Stimulated activated CD8-positive, alpha-beta memory T cell treated with anti-CD3 and anti-CD28 coated beads, Interleukin-12 subunit alpha, Interleukin-12 subunit beta, amount 100 ng/mL, for 24 hours (primary cell): ENCODE data around the gene KRT33A.
"Not testable (repeated sequence)": the region's sequence is repeated elsewhere in the genome, so short reads cannot be mapped to it uniquely, and the experiment has no call there.

ENCODE experiments used
- DNase-seq: peaks from one replicate; pipeline ENCODE4 v3.0.0-alpha.2; 2020; ENCODE audit errors: extremely low read depth

The KRT33A gene

DNA sequence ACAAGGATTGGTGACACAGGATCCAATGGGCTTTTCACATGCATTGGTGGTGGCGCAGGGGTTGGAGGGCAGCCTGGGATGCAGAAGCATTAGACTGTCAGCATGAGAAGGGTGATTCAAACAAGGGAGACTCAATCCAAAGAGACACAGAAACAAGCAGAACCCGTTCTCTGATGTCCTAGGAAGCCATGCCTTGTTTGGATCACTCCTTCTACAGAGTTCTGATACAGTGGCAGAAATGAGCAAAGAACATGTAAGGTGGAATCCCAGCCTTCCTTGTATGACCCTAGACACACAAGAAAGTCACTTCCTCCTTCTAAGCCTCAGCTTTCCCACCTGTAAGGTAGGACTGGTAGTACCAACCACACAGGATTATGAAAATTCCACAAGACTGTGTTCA is 13.3 kb upstream of the KRT33A start:
- DNase-seq = no peak

DNA sequence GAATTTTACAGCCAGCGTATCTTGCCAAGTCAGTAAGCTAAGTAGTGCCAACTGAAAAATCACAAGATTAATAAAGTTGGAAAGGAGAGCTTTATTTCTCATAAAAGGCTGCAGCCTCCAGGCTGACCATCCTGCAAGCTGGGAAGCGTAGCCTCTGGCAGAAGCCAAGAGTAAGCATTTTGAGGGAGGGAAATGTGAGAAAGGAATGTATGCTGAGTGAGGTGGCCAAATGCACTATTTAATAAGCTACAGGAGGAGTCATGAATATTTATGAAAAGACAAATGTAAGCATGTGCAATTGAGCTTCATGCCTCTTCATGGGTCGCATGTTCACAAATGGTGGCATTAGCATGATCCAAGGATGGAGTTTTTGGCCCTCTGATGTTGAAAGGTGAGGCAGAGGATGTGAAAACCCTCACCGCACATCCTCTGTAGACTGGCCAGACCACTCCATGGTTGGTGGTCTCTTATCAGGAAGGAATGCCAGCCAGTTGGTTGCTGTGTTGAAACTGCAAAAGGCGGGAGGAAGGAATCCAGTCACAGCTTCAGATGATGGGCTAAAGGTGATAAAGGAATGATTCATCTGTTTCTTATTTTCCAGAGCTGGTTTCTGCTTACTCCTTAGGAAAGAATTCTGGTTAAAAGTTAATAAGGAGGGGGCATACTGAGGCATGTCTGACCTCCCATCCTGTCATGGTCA is 9.8 kb upstream of the KRT33A start:
- DNase-seq = no peak

DNA sequence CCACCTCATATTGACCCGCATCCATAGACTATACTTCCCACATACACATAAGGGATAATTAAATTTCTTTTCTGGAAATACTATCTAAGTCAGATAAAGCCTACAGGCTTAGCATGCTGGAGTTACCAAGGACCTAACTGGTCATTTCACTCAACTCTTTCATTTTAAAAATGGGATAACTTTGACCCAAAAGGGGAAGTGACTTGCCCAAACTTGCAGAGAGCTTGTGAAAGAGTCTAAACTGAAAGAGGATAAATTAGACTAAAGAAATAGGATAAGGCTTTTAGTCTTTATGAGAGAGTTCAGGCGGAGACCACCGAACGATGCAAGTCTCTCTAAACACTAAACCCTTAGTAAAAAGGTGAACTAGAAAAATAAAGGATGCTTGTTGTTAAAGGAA is 3.9 kb upstream of the KRT33A start:
- no peak for DNase-seq

DNA sequence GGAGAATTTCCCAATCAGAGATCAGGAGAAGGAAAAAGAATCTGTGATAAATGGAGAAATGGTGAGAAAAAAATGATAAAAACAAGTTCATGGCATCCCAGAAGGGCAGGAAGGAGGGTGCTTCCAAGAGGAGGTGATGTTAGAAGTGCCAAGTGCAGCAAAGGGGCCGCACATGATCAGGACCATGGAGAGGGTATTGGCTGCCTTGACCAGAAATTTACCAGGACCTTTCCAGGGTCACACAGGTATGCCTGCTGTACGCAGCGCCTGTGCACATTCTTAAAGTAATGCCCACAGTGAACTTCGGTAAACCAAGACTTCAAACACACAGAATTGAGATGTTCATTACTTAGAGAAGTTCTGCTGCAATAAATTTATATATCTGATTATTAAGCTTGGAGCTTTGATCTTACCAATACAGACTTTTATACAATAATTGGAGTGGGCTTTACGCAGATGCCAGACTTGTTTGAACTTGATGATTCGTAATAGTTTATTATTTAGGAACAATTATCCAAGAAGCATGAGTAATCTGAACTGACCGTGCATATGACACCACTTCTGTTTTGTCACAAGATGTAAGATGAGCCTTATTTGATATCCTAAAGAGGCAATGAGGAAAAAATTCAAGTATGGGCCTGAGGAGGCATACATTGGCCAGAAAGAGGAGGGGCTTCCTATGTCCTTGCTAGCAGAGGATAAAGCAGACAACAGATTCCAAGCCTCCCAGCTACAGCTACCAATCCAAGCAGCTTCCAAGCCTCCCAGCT is 2.2 kb upstream of the KRT33A start:
- no peak for DNase-seq

DNA sequence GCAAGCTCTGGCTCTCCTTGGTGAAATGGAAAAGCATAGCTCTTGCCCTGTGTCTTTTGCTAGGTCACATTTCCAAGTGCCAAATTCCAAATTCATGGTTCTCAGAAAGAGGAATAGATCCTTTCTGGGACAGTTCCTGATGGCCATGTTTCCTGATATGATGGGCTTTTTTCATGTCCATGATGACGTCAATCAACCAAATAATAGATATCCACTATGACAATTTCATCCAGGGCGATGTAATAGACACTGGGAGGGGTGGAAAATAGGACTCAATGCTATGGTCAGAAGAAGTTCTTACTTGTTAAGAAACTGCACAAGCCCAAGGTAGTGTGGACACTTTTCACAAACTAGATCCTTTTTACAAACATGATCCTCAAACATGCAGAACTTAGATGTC is 549 bp upstream of the KRT33A start:
- no peak for DNase-seq

DNA sequence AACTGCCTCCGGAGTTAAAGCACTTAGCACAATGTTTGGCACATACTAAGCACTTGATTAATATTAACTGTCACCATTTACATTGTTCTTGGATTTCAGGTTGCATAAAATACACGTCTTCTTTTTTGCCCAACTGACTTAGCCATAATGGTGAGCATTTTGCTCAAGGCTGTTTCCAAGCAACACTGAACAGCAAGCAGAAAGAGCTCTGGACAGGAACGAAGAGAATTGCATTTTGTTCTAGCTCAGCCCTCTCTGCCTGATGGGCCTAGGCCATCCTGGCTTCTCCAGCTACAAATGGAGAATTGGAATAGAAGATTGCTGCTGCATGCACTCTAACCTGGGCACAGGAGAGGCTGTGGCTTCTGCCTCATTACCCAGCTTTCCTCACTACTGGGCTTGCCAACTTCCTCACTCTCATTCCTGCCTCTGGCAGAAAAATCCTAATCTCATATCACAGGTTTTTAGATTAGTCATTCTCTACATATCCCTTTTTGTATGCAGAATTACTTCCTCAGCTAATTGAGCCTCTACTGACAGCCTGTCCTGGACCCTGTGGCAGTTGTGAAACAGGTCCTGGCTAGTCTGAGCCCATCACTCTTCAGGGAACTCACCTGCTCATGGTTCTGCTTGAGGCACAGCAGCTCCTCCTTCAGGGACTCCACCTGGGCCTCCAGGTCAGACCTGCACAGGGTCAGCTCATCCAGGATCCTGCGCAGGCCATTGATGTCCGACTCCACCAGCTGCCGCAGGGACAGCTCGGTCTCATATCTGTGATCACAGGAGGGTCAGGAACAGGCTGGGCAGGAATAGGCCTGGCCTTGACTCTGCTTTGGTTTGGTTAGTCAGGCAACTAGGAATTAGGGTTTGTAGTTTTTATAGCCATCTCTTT is 2.5 kb downstream of the KRT33A start:
- DNase-seq = no peak

DNA sequence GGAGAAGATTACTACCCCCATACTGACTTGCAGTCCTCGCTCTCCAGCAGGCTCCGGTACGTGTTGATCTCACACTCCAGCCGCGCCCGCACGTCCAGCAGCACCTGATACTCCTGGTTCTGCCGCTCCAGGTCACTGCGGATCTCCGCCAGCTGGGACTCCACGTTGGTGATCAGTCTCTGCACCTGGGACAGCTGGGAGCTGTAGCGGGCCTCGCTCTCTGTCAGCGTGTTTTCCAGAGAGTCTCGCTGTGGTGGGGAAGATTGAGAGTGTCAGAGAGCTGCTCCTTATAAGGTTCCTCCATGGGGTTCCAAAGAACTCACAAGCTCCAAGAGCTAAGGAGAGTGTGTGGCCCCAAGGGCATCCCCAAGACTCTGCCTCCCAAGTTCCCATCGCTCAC is 4.2 kb downstream of the KRT33A start:
- not testable (repeated sequence) for DNase-seq

DNA sequence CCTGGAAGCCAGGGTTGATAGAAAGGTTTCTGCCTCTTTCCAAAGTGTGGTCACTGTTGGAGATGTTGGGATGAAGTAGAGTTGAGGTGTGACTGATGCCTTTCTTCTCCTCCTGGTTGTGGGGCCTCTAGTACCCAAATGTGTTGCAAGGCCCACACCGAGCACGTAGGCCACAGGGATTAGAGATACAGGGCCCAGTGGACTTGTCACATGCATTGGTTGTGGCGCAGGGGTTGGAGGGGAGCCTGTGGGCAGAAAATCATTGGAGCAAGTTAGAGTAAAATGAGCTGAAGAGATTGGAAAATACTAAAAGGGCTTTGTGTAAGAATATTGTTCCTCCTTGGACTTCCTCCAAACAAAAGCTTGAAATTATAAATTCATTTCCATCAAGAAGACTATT is 4.6 kb downstream of the KRT33A start:
- no peak for DNase-seq

DNA sequence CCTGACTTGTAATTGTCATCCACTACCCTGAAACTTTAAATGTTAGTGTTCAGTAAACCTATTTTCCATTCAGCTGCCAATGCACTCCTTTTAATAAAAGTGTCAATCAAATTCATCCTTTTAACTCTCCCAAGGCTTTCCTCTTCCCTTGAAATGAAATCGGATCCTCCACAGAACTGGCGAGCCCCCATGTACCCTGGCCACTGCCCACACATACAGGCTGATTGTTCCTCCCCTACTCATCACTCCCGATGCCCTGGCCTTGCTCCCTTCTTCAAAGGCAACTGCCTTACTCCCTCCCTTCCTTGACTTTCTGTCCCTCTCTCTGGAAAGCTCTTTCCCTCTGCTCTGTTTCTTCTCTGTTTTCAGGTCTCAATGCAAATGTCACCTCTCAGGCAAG is 7.6 kb downstream of the KRT33A start:
- DNase-seq = no peak

DNA sequence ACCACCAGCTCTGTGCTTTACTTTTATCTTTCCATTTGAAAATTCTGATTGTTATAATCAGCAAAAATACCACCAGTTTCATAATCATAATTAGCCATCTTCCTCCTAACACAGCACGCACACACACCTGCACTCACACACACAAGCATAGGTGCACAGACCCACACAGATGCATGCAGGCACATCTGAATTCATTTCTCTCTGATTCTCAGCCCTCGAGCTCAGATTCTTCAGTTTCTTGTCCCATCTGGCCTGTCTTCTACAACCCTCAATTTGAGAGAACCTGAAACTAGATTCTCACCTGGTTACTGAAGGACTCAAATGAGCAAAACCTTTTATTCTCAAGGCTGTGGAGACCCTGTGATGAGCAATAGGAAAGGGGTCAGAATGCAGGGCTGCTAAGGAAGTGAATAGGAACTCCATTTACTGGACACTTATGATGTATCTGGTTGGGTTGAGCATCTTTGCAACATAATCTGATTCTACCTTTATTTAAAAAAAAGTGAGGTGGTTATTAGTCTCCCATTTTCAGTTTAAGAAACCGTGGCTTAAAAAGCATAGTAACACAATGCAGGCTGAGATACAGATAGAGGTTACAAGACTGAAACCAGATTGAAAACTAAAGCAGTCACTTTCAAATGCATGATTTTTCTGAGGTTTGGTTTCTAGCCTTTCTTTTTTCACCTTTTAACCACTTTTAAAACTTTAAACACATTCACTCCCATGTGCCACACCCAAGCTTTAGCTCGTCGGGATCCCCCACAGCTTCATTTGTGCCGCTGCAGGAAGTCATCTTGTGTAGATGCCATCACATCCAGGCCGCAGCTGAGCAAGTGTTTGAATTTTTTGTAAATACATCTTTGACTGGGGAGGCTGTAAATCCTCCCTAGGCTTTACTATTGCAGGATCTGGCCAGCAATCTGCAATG is 9.4 kb downstream of the KRT33A start:
- DNase-seq = no peak

DNA sequence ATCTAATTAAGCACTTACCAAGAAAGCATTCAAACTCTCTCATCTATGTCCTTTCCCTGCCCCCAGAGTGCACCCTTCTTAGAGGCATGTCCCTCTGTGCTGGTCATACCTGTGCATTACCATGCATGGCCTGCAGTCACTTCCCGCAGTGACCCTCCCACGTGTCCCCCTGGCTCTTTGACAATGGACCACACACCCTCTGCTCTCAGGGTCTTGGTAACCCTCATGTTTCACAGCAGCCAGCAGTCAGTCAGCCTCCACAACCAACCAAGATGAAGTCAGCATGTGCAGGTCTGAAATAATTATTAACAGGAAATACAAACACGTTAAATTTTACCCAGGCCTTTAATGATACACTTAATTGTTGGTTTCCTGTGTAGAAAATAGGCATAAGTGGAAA is 10.1 kb downstream of the KRT33A start:
- no peak for DNase-seq

DNA sequence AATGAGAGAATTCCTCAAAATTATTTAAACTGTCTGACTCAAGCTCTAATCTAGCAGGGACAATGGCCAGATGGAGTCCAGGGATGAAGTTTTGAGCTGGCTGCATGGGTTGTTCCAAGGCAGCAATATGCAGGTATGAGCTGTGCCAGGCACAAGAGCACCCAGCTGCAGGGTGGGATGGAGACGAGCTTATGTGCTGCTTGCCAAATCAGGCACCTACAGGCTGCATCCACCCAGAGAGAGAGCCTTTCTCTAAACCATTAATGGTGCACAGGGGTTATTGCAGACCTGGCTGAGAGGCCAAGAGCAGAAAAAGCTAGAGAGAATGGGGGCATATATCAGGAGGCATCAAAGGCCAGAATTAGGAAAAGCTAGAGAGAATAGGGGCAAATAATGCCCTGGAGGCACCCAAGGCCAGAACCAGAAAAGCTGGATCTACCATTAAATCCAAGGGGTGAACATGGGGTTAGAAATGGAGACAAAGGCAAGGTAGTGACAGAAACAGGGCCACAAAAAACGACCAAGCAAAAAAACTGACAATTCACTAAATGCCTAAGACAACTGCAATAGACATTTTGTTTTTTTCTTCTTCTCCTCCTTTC is 11.0 kb downstream of the KRT33A start:
- no peak for DNase-seq

DNA sequence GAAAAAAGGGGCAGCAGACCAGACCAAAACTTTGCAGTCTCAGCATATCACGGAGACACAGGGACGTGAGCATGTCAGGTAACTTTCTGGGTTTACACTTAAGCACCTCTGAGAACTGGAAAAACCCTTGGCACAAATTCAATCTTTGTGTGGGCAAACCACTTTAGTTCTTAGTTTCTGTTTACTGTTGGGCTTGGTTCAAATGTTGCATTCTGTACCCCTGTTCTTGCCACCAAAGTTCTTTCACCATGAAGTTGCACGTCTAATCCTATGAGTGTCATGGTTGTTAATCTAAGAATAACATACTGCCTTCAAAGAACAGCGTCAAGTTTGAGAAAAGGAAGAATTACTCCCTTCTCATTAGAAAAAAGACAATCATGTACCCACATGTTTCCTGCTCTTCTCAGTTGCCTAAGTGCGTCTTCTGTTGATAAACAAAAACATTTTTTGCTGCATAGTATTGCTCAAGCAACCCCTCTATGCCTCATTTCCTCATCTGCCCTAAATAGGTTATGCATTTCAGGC is 11.6 kb downstream of the KRT33A start:
- DNase-seq = no peak

DNA sequence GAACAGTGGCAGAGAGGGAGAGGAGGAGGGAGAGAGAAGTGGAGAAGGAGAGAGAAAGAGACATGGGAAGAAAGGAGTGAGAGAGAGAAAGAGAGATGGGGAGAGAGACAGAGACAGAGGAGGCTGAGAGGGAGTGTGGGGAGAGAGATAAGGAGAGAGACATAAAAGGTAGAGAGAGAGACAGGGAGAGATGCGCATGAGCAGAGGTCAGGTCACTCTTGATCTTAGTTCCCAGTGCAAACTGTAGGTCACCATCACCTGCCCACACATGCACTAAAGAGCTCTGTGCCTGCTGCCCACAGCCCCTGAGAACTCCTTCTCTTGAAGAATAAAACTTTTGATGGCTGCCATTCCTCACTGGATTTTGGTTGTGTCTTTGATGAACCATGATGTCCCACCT is 14.9 kb downstream of the KRT33A start:
- DNase-seq = no peak

DNA sequence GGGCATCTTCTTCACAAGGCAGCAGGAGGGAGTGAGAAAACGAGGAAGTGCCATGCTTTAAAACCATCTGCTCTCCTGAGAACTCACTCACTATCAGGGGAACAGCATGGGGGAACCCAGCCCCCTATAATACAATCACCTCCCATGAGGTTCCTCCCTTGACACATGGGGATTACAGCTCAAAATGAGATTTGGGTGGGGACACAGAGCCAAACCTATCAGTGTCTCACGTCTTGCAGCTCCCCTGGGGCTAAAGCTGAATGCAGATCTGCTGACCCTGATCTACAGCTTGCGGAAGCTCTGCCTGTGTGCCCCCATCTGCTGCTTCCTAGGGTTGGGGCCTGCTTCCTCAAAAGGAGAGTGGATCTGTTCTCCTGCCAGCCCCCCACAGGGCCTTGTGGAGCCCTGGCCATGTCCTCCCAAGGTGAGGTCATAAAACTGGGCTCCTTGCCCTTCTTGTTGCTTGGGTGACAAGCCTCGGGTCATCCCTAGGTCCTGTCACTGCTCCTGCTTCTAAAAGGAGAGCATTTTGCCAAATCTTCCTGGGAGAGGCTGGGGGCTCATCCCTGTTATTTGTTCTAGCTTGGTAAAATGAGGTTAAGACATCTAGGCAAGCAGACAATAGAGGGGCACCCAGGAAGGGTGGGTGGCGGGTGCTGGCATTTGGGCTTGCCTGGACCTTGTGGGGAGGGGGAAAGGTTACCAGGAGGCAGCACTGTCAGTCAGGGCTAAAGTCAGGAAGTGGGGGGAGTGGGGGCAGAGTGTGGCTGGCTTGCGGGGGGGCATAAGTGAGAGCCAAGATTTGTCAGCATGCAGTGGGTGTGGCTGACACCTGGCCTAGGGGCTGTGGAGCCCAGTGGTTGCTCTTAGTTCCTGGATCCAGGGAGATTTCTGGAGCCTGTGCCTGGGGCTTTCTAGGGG is 16.0 kb downstream of the KRT33A start:
- DNase-seq = no peak

DNA sequence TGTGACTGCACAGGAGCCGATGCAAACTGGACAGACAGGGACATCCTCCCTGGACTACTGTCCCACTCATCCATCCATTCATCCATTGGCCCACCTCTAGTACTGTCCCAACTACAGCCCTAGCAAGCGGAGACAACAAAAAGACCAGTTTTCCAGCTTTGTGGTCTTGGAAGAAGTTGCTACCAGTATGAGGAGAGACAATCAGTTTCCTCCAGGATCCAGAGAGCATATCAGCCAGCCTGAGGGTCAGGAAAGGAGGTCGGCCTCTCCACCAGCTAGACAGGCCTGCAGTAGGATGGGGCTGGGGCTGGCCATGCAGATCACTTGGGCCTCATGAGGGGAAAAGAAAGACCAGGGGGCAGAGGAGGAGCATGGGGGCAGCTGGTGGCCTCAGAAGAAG is 16.8 kb downstream of the KRT33A start:
- no peak for DNase-seq

DNA sequence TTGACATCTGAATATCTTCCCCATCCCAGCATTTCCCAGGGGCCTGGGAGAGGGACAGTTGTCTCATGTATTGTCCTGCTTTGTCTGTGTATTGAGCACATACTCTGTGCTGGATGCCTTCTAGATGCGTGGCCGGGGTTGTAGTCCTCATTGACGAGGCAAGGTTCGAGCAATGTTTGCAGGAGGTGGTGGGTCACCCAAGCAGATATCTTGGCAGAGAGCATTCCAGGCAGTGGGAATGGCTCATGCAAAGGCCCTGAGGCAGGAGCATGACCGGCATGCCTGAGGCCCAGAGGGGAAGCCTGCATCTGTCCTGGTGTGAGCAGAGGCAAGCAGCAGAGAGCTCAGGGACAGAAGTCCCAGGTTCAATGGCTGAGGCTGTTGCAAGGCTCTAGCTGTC is 17.5 kb downstream of the KRT33A start:
- no peak for DNase-seq

DNA sequence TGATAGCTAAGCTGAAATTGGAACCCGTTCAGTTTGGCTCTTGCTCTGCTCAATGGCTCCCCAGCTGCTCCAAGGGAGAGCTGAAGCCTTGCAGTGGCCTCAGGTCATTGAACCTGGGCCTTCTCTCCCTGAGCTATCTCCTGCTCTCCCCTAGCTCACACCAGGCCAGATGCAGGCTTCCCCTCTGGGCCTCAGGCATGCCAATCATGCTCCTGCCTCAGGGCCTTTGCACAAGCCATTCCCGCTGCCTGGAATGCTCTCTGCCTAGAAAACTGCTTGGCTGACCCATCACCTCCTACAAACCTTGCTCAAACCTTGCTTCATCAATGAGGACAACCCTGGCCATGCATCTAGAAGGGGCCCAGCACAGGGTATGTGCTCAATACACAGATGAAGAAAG is 18.4 kb downstream of the KRT33A start:
- no peak for DNase-seq

DNA sequence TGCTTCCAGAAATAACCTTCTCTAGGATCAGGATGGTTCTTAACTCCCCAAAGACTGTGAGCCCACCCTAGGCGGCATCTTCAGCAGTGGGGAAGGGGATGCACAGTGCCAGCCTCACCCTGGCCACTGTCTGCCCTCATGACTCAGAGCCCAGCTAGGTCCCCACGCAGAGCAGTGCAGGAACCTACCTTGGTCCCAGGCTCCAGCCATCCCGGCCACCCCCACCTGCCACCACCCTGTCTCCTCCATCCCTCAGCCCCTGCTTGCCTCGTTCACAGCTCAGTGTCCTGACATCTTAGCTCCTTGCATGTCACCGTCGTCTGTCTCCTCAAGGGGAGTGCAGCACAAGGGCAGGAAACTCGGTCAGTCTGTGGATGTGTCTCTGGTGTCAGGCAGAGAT is 19.0 kb downstream of the KRT33A start:
- no peak for DNase-seq
